GM18858 (cell line): ENCODE results near the gene ABCA5.
"Not testable (repeated sequence)": the region's sequence is repeated elsewhere in the genome, so short reads cannot be mapped to it uniquely, and the experiment has no call there.

Experiments used
- ATAC-seq: cut with Tn5 transposase; IDR thresholded peaks from one replicate; pipeline ENCODE4 v1.9.1; 2021; ENCODE audit not compliant: unreplicated experiment

The ABCA5 gene

DNA sequence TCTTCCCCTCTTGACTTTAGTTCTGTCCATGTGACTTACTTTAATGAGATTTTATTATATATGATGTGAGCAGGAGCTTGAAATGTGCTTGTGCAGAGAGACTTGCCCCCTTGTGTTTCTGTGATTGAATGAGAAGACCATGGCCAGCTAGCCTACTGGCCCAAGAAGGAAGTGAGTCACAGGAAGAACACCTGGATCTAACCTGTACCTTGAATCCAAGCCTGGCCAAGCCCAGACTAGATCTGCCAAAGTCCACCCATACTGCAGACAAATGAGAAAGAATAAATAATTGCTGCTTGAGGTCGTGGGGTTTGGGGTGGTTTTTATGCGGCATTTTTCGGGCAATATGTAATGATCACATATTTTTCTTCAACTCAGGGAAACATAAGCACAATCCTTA lies 107.9 kb downstream of the ABCA5 start:
- ATAC-seq = no peak

- no peak for ATAC-seq
These were observed 113.7 kb downstream of the ABCA5 start for GRCh38 chr17:69213059-69213813.

- no peak for ATAC-seq
These were observed 118.3 kb downstream of the ABCA5 start for GRCh38 chr17:69208640-69209039.

GRCh38 chr17:69207151-69207550 lies 119.8 kb downstream of the ABCA5 start:
- no peak for ATAC-seq

- no peak for ATAC-seq
These were observed 128.7 kb downstream of the ABCA5 start for GRCh38 chr17:69198238-69198637.

GRCh38 chr17:69196105-69196653 lies 130.8 kb downstream of the ABCA5 start:
- not testable (repeated sequence) for ATAC-seq
